K562 (cell line): ENCODE results near the gene CABLES1. TPM values are rescaled to one million over a fixed set of nuclear protein-coding genes. Genes with fewer than 3 reads are reported as not detected.

Experiments
- ATAC-seq: fragments of 200-7000 bp; cut with Tn5 transposase; 3 replicates; pipeline ENCODE4 v1.9.1; 2020; ENCODE audit warnings: moderate library complexity
- BruUV-seq: library from RNA; stranded (reverse); fragments of 400-500 nt; replicated peaks from 2 replicates; lab custom pipeline; 2021; lab: Mats Ljungman, UMichigan
- CTCF ChIA-PET: fragments of 300-600 bp; formaldehyde crosslinking; extraction: SDS; loops from one replicate; lab custom pipeline; 2021; ENCODE audit warnings: low intra/inter-chr PET ratio; lab: Yijun Ruan, JAX
- POLR2A ChIA-PET: fragments of 300-600, 350-650 bp; sonication (Branson Sonifier 250); formaldehyde crosslinking; extraction: SDS; loops from one replicate; lab custom pipeline; 2021; ENCODE audit warnings: antibody characterized with exemption, inconsistent platforms; lab: Yijun Ruan, JAX
- DNase-seq, 4 experiments: peaks; one replicate each; pipeline versions ENCODE4 v3.0.0 to v3.0.0-alpha.2; 2011 to 2018; ENCODE audit warnings: low spot score in 3 of 4, mixed read lengths in 3 of 4; ENCODE audit errors: extremely low read depth in 1 of 4
- FAIRE-seq: peaks from 2 replicates; lab custom pipeline; 2011; peaks lifted over from hg19 to GRCh38; lab: Jason Lieb, UNC
- H2AFZ ChIP-seq: 2 replicates; pipeline ENCODE4 v1.6.0; 2011; ENCODE audit warnings: low read depth, low read length, control low read depth, inconsistent platforms
- H3K27ac ChIP-seq: fragments of 200-600 bp; 3 replicates; pipeline ENCODE4 v1.8.0; 2011; ENCODE audit warnings: low read depth, mild to moderate bottlenecking, control low read depth, inconsistent platforms, low read length, moderate library complexity, mixed read lengths; ENCODE audit errors: extremely low read depth
- H3K27me3 ChIP-seq, 2 experiments: fragments of 300-600 bp in 1 of 2; 2 replicates in 1 of 2; 3 replicates in 1 of 2; pipeline versions ENCODE4 v1.6.0 to v1.8.0; 2011; ENCODE audit warnings: inconsistent platforms in 2 of 2, low read length in 2 of 2, mild to moderate bottlenecking in 1 of 2, mixed read lengths in 1 of 2, moderate library complexity in 1 of 2; ENCODE audit not compliant: control insufficient read depth in 2 of 2, insufficient read depth in 2 of 2
- H3K36me3 ChIP-seq: fragments of 300-600 bp; 3 replicates; pipeline ENCODE4 v1.8.0; 2011; ENCODE audit warnings: mild to moderate bottlenecking, low read length, inconsistent platforms; ENCODE audit not compliant: control insufficient read depth, insufficient read depth
- H3K4me1 ChIP-seq, 2 experiments: fragments of 200-600 bp in 1 of 2; replicated peaks in 1 of 2; 2 replicates in 1 of 2; 3 replicates in 1 of 2; pipeline versions ENCODE4 v1.5.1 to v1.8.0; 2011; ENCODE audit warnings: inconsistent platforms in 2 of 2, low read length in 2 of 2, mild to moderate bottlenecking in 1 of 2, mixed read lengths in 1 of 2, moderate library complexity in 1 of 2; ENCODE audit not compliant: control insufficient read depth in 2 of 2, insufficient read depth in 2 of 2
- H3K4me2 ChIP-seq: 2 replicates; pipeline ENCODE4 v1.6.1; 2011; ENCODE audit warnings: low read length, control low read depth, inconsistent platforms, mixed read lengths; ENCODE audit not compliant: insufficient read depth
- H3K4me3 ChIP-seq: fragments of 200-600 bp; sonication (generic), shearing (Covaris generic); 2 replicates; pipeline ENCODE4 v1.5.1; 2016; ENCODE audit warnings: control low read depth, inconsistent platforms
- H3K79me2 ChIP-seq: fragments of 200-600 bp; 3 replicates; pipeline ENCODE4 v1.8.0; 2011; ENCODE audit warnings: low read length, inconsistent platforms; ENCODE audit not compliant: control insufficient read depth, insufficient read depth
- H3K9ac ChIP-seq, 2 experiments: 2 replicates each; pipeline versions ENCODE4 v1.6.0 to v1.6.1; 2011; ENCODE audit warnings: low read depth in 2 of 2, low read length in 2 of 2, control low read depth in 1 of 2, inconsistent platforms in 1 of 2, mild to moderate bottlenecking in 1 of 2, mixed read lengths in 1 of 2; ENCODE audit not compliant: insufficient read depth in 1 of 2
- H3K9me1 ChIP-seq: one replicate; pipeline ENCODE4 v1.6.0; 2011; ENCODE audit warnings: inconsistent platforms, mild to moderate bottlenecking, low read length, moderate library complexity; ENCODE audit not compliant: control insufficient read depth, insufficient read depth
- H3K9me3 ChIP-seq: replicated peaks from 2 replicates; pipeline ENCODE4 v1.5.1; 2011; ENCODE audit warnings: low read depth, low read length, inconsistent platforms; ENCODE audit not compliant: control insufficient read depth, insufficient read depth
- H4K20me1 ChIP-seq: replicated peaks from 2 replicates; pipeline ENCODE4 v1.6.1; 2011; ENCODE audit warnings: low read length, inconsistent platforms, mixed read lengths; ENCODE audit not compliant: control insufficient read depth, insufficient read depth
- ARID2 ChIP-seq: fragments of 450-650 bp; IDR thresholded peaks from 2 replicates; pipeline ENCODE4 v1.6.1; 2017; ENCODE audit warnings: antibody characterized with exemption, mild to moderate bottlenecking
- CBX5 ChIP-seq: IDR thresholded peaks from 2 replicates; pipeline ENCODE4 v1.6.1; 2014; ENCODE audit warnings: low read depth, borderline replicate concordance
- CREM ChIP-seq: IDR thresholded peaks from 2 replicates; pipeline ENCODE4 v1.6.1; 2014; ENCODE audit warnings: antibody characterized with exemption, low read depth
- FOXM1 ChIP-seq, 2 experiments: fragments of 450-650 bp in 1 of 2; sonication (generic) in 1 of 2; formaldehyde crosslinking in 1 of 2; IDR thresholded peaks; 2 replicates each; pipeline versions ENCODE4 v1.6.1 to v1.9.0; 2017 to 2022; ENCODE audit warnings: low read depth in 2 of 2, mild to moderate bottlenecking in 2 of 2, missing genetic modification reagents in 1 of 2, moderate library complexity in 1 of 2
- KDM1A ChIP-seq, 2 experiments: fragments of 450-650 bp; IDR thresholded peaks; 2 replicates each; pipeline ENCODE4 v1.6.1; 2016; ENCODE audit warnings: mild to moderate bottlenecking in 2 of 2
- MAFG ChIP-seq: fragments of 450-650 bp; conservative IDR thresholded peaks from 2 replicates; pipeline ENCODE4 v1.6.1; 2016; ENCODE audit warnings: missing genetic modification characterization, missing compliant biosample characterization
- POLR3G ChIP-seq: IDR thresholded peaks from 2 replicates; pipeline ENCODE4 v1.6.1; 2011; ENCODE audit not compliant: insufficient read length, insufficient replicate concordance; ENCODE audit errors: extremely low read depth
- PURB ChIP-seq: sonication (generic); formaldehyde crosslinking; IDR thresholded peaks from 2 replicates; pipeline ENCODE4 v1.9.0; 2021; ENCODE audit warnings: low read depth, mild to moderate bottlenecking, missing genetic modification reagents
- THRAP3 ChIP-seq: fragments of 450-650 bp; IDR thresholded peaks from 2 replicates; pipeline ENCODE4 v1.6.1; 2016; ENCODE audit warnings: mild to moderate bottlenecking, inconsistent platforms, borderline replicate concordance
- ZNF174 ChIP-seq: fragments of 250-450 bp; sonication (Bioruptor Pico); IDR thresholded peaks from 2 replicates; pipeline ENCODE4 v1.4.0; 2020; ENCODE audit warnings: mild to moderate bottlenecking
- ZNF76 ChIP-seq: fragments of 250-450 bp; sonication (Bioruptor Pico); IDR thresholded peaks from 2 replicates; pipeline ENCODE4 v1.4.0; 2020; ENCODE audit warnings: mild to moderate bottlenecking, moderate library complexity, borderline replicate concordance
- ZNF780A ChIP-seq: fragments of 250-450 bp; sonication (Bioruptor Pico); IDR thresholded peaks from 2 replicates; pipeline ENCODE4 v1.5.0; 2021; ENCODE audit warnings: mild to moderate bottlenecking
- WGBS: fragments of 100-300 bp; shearing (Covaris generic); methylation state at CpG from one replicate; pipeline ENCODE4 v1.1.6; 2016; ENCODE audit warnings: low coverage, mixed read lengths; ENCODE audit not compliant: insufficient coverage; ENCODE audit errors: missing lambda C conversion rate; 5-methylcytosine and 5-hydroxymethylcytosine counted together
- in situ Hi-C: fragments of 300-500 bp; cut with MboI; formaldehyde crosslinking; loops from 4 replicates; pipeline ENCODE4 v1.15.0; 2018; ENCODE audit warnings: inconsistent platforms, mixed read lengths
- intact Hi-C: fragments of 100-400 bp; cut with micrococcal nuclease; formaldehyde crosslinking; loops from 2 replicates; pipeline ENCODE4 v1.14.2; 2022
- polyA plus RNA-seq, 8 experiments: library from polyadenylated mRNA; depleted of rRNA in 4 of 8; stranded (reverse) in 5 of 8; unstranded in 3 of 8; fragments of >200 nt; fragmentation: Nextera tagmentation in 2 of 8; fragmentation: Illumina TruSeq in 1 of 8; extraction: Ambion mirVana in 2 of 8; extraction: Trizol in 1 of 8; gene quantifications; 2 replicates each; pipeline versions ENCODE4 v1.2.1 to v1.2.3, GENCODE V29; 2011 to 2014; ENCODE audit warnings: inconsistent platforms in 1 of 8, missing spikeins in 1 of 8
- total RNA-seq, 7 experiments: library from RNA; depleted of rRNA in 6 of 7; stranded (reverse); fragments of >200 nt in 6 of 7; fragmentation: Illumina TruSeq in 2 of 7; extraction: Trizol in 2 of 7; gene quantifications; 2 replicates each; pipeline versions ENCODE4 v1.2.1 to v1.2.3, GENCODE V29; 2011 to 2021; ENCODE audit warnings: low replicate concordance in 1 of 7
- TF ChIP-seq, protein P1 (sequence below), 2 experiments: fragments of 200-800 bp in 1 of 2; sonication (Bioruptor generic) in 1 of 2; sonication (generic) in 1 of 2; formaldehyde crosslinking in 1 of 2; IDR thresholded peaks in 1 of 2; conservative IDR thresholded peaks in 1 of 2; 2 replicates each; pipeline versions ENCODE4 v1.5.0 to v1.6.1; 2016 to 2020; ENCODE audit warnings: missing compliant biosample characterization in 1 of 2, missing genetic modification characterization in 1 of 2, missing genetic modification reagents in 1 of 2
- TF ChIP-seq, protein P2 (sequence below): IDR thresholded peaks from 3 replicates; pipeline ENCODE4 v1.6.1; 2011; ENCODE audit warnings: borderline replicate concordance, mild to moderate bottlenecking; ENCODE audit not compliant: insufficient read length, insufficient read depth

The CABLES1 gene
- total and polyA plus RNA-seq, 9 of the 15 experiments (the other 6 are each of a cell fraction or from before 2014, with no cell fraction given): 0.04 to 0.10 (median 0.06) TPM; not detected in 3

DNA sequence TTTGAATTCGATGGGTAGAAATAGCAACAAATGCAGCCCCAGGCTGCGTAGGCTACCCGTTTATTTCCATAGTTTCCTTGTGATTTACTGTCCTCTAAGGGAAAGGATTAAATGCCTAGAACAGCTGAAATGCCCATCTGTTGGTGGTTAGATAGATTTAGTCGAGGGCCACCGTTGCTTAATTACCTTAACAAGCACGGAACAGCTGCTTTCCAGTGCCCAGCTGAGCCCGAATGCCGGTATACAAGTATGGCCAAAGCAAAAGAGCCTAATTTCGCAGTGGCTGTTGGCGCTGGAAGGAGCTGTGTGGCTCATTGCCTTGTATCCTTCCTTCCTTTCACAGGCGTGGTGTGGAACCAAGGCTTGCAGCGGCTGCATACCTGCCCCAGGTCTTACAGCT, 109.1 kb downstream of the CABLES1 start:
- Histone ChIP-seq H3K36me3 (no peaks in the 10 kb centered on the region), H4K20me1 (no peaks in the 10 kb centered on the region), H3K27ac (no peak overlapping the region), H3K9me3 (no peaks in the 10 kb centered on the region), H3K27me3 (peaks cover 34 to 64% of the 10 kb centered on the region in 2 experiments), H3K4me1 (no peaks in the 10 kb centered on the region), H3K79me2 (no peaks in the 10 kb centered on the region), H3K9me1 (no peaks in the 10 kb centered on the region), H3K4me3 (no peak overlapping the region), H2AFZ (no peak overlapping the region), H3K4me2 (no peak overlapping the region), H3K9ac (no peak overlapping the region)
- TF ChIP-seq CREM (no peak), PURB (CRISPR knock-in tag) (no peak), ZNF174 (CRISPR knock-in tag) (no peak), MAFG (tag) (no peak), ARID2 (no peak), FOXM1 (IDR thresholded peaks at IDR 0.05; ENCODE audit: low read depth) (no peak), FOXM1 (CRISPR knock-in tag; IDR thresholded peaks at IDR 0.05; ENCODE audit: low read depth) (no peak), THRAP3 (no peak), ZNF780A (no peak), POLR3G (no peak), ZNF76 (CRISPR knock-in tag) (no peak), CBX5 (no peak), KDM1A (IDR thresholded peaks at IDR 0.05) (no peak)
- TF ChIP-seq, protein P1, sequence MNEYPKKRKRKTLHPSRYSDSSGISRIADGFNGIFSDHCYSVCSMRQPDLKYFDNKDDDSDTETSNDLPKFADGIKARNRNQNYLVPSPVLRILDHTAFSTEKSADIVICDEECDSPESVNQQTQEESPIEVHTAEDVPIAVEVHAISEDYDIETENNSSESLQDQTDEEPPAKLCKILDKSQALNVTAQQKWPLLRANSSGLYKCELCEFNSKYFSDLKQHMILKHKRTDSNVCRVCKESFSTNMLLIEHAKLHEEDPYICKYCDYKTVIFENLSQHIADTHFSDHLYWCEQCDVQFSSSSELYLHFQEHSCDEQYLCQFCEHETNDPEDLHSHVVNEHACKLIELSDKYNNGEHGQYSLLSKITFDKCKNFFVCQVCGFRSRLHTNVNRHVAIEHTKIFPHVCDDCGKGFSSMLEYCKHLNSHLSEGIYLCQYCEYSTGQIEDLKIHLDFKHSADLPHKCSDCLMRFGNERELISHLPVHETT (CRISPR knock-in tag; conservative IDR thresholded peaks at IDR 0.05 in 1 of 2, IDR thresholded peaks at IDR 0.05 in 1 of 2): no peak
- TF ChIP-seq, protein P2, sequence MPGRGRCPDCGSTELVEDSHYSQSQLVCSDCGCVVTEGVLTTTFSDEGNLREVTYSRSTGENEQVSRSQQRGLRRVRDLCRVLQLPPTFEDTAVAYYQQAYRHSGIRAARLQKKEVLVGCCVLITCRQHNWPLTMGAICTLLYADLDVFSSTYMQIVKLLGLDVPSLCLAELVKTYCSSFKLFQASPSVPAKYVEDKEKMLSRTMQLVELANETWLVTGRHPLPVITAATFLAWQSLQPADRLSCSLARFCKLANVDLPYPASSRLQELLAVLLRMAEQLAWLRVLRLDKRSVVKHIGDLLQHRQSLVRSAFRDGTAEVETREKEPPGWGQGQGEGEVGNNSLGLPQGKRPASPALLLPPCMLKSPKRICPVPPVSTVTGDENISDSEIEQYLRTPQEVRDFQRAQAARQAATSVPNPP: no peak
- no TSS peak for BruUV-seq
- in situ Hi-C loops: no loop called here
- FAIRE-seq: no peak
- POLR2A ChIA-PET: interaction anchor here (0.8 kb wide), 1 partner anchor 167 kb away, joined by 3 read pairs; no protein-coding TSS in a partner anchor
- intact Hi-C loops: no loop called here
- no peak; the same call in 2 of the 3 replicates for ATAC-seq
- 4% methylated on average over 12 of the region's 12 CpGs for WGBS
- CTCF ChIA-PET: no interaction called here
- no peak for DNase-seq
